GM23338 (cell line): ENCODE measurements around the gene MAP7D1. TPM values are rescaled to one million over a fixed set of nuclear protein-coding genes. Genes with fewer than 3 reads are reported as not detected.

Source experiments
- ATAC-seq: fragments of 200-7000 bp; cut with Tn5 transposase; 3 replicates; pipeline ENCODE4 v1.9.1; 2020
- DNase-seq: peaks from one replicate; pipeline ENCODE4 v3.0.0-alpha.2; 2015; ENCODE audit warnings: low spot score
- H2AFZ ChIP-seq: fragments of 200-600 bp; sonication (generic); 2 replicates; pipeline ENCODE4 v1.8.0; 2016; ENCODE audit warnings: antibody characterized with exemption, mild to moderate bottlenecking, moderate library complexity
- H3F3A ChIP-seq: fragments of 200-600 bp; sonication (generic); replicated peaks from 2 replicates; pipeline ENCODE4 v1.8.0; 2017; ENCODE audit warnings: antibody characterized with exemption, mixed run types, low read depth
- H3K27ac ChIP-seq: fragments of 200-600 bp; sonication (generic); 2 replicates; pipeline ENCODE4 v1.6.1; 2016; ENCODE audit warnings: low read depth
- H3K27me3 ChIP-seq: fragments of 200-600 bp; sonication (generic); 2 replicates; pipeline ENCODE4 v1.8.0; 2016; ENCODE audit warnings: mild to moderate bottlenecking, mixed run types, moderate library complexity; ENCODE audit not compliant: insufficient read depth
- H3K36me3 ChIP-seq: fragments of 200-600 bp; sonication (generic); 2 replicates; pipeline ENCODE4 v1.8.0; 2016; ENCODE audit warnings: mild to moderate bottlenecking; ENCODE audit not compliant: insufficient read depth
- H3K4me1 ChIP-seq: fragments of 200-600 bp; sonication (generic); 2 replicates; pipeline ENCODE4 v1.8.0; 2016; ENCODE audit warnings: mild to moderate bottlenecking, moderate library complexity; ENCODE audit not compliant: insufficient read depth
- H3K4me2 ChIP-seq: fragments of 200-600 bp; sonication (generic); 2 replicates; pipeline ENCODE4 v1.7.1; 2017; ENCODE audit warnings: mixed run types
- H3K4me3 ChIP-seq: fragments of 200-600 bp; sonication (generic); 2 replicates; pipeline ENCODE4 v1.6.1; 2016; ENCODE audit warnings: mixed run types
- H3K79me2 ChIP-seq: fragments of 200-600 bp; sonication (generic); replicated peaks from 2 replicates; pipeline ENCODE4 v1.8.0; 2017; ENCODE audit warnings: mild to moderate bottlenecking; ENCODE audit not compliant: insufficient read depth
- H3K9me2 ChIP-seq: fragments of 200-600 bp; sonication (generic); 2 replicates; pipeline ENCODE4 v1.8.0; 2017; ENCODE audit not compliant: insufficient read depth
- H4K20me1 ChIP-seq: fragments of 200-600 bp; sonication (generic); replicated peaks from 2 replicates; pipeline ENCODE4 v1.8.0; 2017; ENCODE audit warnings: mild to moderate bottlenecking; ENCODE audit not compliant: insufficient read depth
- H3K27ac Mint-ChIP-seq: 2 replicates; pipeline ENCODE4 v1.8.0; 2020; ENCODE audit warnings: inconsistent platforms, mild to moderate bottlenecking, moderate library complexity, mixed read lengths
- H3K27me3 Mint-ChIP-seq: 3 replicates; pipeline ENCODE4 v1.8.0; 2022; ENCODE audit warnings: low read depth, mild to moderate bottlenecking, moderate library complexity, mixed read lengths, inconsistent platforms; ENCODE audit not compliant: insufficient read depth, poor library complexity
- H3K36me3 Mint-ChIP-seq: 3 replicates; pipeline ENCODE4 v1.8.0; 2021; ENCODE audit warnings: low read depth, mild to moderate bottlenecking, inconsistent platforms, moderate library complexity, mixed read lengths
- H3K4me1 Mint-ChIP-seq: 3 replicates; pipeline ENCODE4 v1.8.0; 2020; ENCODE audit warnings: mild to moderate bottlenecking, inconsistent platforms, mixed read lengths
- H3K4me3 Mint-ChIP-seq: 3 replicates; pipeline ENCODE4 v1.8.0; 2021; ENCODE audit warnings: moderate library complexity, mild to moderate bottlenecking, inconsistent platforms, mixed read lengths
- H3K9me3 Mint-ChIP-seq: 3 replicates; pipeline ENCODE4 v1.8.0; 2020; ENCODE audit warnings: moderate library complexity, mild to moderate bottlenecking, inconsistent platforms, mixed read lengths
- EZH2 ChIP-seq: fragments of 200-600 bp; sonication (generic); IDR thresholded peaks from one replicate; pipeline ENCODE4 v1.8.0; 2017; ENCODE audit warnings: antibody characterized with exemption, mild to moderate bottlenecking, low read depth; ENCODE audit not compliant: unreplicated experiment
- JUNB ChIP-seq: IDR thresholded peaks from one replicate; pipeline ENCODE4 v1.6.1; 2016; ENCODE audit warnings: antibody characterized with exemption; ENCODE audit not compliant: unreplicated experiment
- NANOG ChIP-seq: IDR thresholded peaks from 2 replicates; pipeline ENCODE4 v1.6.1; 2016; ENCODE audit warnings: antibody characterized with exemption, borderline replicate concordance
- ZNF331 ChIP-seq: fragments of 250-450 bp; sonication (Bioruptor Pico); IDR thresholded peaks from 2 replicates; pipeline ENCODE4 v1.5.0; 2020; ENCODE audit warnings: low read depth, mild to moderate bottlenecking, moderate library complexity
- polyA plus RNA-seq: library from polyadenylated mRNA; unstranded; fragments of >200 nt; fragmentation: Nextera tagmentation; extraction: Ambion mirVana; gene quantifications from 2 replicates; pipeline ENCODE4 v1.2.1, GENCODE V29; 2016
- total RNA-seq: library from RNA; depleted of rRNA; stranded (reverse); fragments of >200 nt; shearing (Covaris generic); gene quantifications from 2 replicates; pipeline ENCODE4 v1.2.3, GENCODE V29; 2014
- TF ChIP-seq, protein P1 (sequence below): fragments of 250-450 bp; sonication (Bioruptor Pico); IDR thresholded peaks from 2 replicates; pipeline ENCODE4 v1.5.0; 2020; ENCODE audit warnings: mild to moderate bottlenecking, moderate library complexity
- TF ChIP-seq, protein P2 (sequence below): IDR thresholded peaks from 2 replicates; pipeline ENCODE4 v1.6.1; 2016; ENCODE audit warnings: antibody characterized with exemption

The MAP7D1 gene
- total and polyA plus RNA-seq, 2 experiments from 2014 or later = 13.8 to 59.8 TPM

DNA sequence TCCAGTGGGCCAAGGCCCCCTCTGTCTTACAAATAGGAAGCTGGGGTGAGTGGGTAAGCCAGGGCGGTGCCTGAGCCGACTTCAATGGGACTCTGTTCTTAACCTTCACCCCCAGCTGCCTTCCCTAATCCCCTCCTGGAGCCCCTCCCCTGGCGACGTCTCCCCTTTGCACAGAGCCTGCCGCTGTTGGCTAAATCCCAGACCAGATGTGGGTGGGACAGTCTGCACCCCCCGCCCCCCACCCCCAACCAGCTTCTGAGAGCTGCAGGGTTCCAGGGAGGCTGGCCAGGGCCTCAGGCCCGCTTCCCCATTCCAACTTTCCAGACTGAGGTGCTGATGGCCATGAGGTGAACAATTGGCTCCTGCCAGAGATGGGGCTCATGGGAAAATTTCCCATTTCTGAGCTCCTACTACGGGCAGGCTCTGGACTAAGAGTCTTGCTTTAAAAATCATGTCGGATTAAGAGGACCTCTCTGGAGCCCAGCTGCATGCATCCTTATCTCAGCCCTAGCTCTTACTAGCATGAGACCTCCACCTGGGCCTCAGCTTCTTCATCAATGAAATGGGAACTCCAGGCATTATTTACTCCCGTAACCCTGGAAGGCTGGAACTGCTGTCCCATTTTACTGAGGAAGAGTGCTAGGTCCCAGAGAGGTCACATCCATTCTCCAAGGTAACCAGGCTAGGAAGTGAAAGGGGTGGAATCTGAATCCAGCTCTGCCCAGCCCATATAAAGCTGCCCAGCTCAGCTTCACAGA lies 37.3 kb upstream of the MAP7D1 start (continued):
- TF ChIP-seq, protein P1, sequence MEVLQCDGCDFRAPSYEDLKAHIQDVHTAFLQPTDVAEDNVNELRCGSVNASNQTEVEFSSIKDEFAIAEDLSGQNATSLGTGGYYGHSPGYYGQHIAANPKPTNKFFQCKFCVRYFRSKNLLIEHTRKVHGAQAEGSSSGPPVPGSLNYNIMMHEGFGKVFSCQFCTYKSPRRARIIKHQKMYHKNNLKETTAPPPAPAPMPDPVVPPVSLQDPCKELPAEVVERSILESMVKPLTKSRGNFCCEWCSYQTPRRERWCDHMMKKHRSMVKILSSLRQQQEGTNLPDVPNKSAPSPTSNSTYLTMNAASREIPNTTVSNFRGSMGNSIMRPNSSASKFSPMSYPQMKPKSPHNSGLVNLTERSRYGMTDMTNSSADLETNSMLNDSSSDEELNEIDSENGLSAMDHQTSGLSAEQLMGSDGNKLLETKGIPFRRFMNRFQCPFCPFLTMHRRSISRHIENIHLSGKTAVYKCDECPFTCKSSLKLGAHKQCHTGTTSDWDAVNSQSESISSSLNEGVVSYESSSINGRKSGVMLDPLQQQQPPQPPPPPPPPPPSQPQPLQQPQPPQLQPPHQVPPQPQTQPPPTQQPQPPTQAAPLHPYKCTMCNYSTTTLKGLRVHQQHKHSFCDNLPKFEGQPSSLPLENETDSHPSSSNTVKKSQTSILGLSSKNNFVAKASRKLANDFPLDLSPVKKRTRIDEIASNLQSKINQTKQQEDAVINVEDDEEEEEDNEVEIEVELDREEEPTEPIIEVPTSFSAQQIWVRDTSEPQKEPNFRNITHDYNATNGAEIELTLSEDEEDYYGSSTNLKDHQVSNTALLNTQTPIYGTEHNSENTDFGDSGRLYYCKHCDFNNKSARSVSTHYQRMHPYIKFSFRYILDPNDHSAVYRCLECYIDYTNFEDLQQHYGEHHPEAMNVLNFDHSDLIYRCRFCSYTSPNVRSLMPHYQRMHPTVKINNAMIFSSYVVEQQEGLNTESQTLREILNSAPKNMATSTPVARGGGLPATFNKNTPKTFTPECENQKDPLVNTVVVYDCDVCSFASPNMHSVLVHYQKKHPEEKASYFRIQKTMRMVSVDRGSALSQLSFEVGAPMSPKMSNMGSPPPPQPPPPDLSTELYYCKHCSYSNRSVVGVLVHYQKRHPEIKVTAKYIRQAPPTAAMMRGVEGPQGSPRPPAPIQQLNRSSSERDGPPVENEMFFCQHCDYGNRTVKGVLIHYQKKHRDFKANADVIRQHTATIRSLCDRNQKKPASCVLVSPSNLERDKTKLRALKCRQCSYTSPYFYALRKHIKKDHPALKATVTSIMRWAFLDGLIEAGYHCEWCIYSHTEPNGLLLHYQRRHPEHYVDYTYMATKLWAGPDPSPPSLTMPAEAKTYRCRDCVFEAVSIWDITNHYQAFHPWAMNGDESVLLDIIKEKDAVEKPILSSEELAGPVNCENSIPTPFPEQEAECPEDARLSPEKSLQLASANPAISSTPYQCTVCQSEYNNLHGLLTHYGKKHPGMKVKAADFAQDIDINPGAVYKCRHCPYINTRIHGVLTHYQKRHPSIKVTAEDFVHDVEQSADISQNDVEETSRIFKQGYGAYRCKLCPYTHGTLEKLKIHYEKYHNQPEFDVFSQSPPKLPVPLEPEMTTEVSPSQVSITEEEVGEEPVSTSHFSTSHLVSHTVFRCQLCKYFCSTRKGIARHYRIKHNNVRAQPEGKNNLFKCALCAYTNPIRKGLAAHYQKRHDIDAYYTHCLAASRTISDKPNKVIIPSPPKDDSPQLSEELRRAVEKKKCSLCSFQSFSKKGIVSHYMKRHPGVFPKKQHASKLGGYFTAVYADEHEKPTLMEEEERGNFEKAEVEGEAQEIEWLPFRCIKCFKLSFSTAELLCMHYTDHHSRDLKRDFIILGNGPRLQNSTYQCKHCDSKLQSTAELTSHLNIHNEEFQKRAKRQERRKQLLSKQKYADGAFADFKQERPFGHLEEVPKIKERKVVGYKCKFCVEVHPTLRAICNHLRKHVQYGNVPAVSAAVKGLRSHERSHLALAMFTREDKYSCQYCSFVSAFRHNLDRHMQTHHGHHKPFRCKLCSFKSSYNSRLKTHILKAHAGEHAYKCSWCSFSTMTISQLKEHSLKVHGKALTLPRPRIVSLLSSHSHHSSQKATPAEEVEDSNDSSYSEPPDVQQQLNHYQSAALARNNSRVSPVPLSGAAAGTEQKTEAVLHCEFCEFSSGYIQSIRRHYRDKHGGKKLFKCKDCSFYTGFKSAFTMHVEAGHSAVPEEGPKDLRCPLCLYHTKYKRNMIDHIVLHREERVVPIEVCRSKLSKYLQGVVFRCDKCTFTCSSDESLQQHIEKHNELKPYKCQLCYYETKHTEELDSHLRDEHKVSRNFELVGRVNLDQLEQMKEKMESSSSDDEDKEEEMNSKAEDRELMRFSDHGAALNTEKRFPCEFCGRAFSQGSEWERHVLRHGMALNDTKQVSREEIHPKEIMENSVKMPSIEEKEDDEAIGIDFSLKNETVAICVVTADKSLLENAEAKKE (CRISPR knock-in tag) = no peak
- TF ChIP-seq EZH2 (no peak), ZNF331 (no peak), JUNB (no peak)
- TF ChIP-seq, protein P2, sequence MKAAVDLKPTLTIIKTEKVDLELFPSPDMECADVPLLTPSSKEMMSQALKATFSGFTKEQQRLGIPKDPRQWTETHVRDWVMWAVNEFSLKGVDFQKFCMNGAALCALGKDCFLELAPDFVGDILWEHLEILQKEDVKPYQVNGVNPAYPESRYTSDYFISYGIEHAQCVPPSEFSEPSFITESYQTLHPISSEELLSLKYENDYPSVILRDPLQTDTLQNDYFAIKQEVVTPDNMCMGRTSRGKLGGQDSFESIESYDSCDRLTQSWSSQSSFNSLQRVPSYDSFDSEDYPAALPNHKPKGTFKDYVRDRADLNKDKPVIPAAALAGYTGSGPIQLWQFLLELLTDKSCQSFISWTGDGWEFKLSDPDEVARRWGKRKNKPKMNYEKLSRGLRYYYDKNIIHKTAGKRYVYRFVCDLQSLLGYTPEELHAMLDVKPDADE = no peak

DNA sequence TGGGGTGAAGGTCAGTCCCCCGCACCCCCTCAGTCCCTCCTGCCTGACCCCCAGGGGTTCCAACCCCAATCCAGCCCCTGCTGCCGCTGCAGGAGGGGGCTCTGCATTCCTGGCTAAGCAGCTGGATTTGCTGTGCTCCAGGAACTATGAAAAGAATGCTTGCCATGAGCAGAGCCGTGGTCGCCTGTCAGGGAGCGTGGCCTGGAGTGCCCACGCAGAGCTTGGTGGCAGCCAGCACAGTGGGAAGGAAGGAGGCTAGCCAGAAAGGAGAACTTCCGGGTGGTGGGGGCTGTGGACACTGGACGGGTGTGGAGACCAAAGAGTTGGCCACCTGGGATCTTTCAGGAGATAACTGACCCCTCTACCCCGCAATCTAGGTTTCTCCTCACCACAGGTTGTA lies 36.5 kb upstream of the MAP7D1 start:
- H3K9me2 ChIP-seq = no peaks in the 10 kb centered on the region
- Mint-ChIP-seq H3K4me1 (peaks cover 6% of the 10 kb centered on the region), H3K36me3 (no peaks in the 10 kb centered on the region), H3K27me3 (peaks cover 24% of the 10 kb centered on the region), H3K27ac (no peak overlapping the region), H3K9me3 (no peaks in the 10 kb centered on the region), H3K4me3 (no peak overlapping the region)
- no peaks in the 10 kb centered on the region for H4K20me1 ChIP-seq
- no peak overlapping the region for H3K4me3 ChIP-seq
- no peaks in the 10 kb centered on the region; the same call in 1 of the 2 replicates for H3K4me1 ChIP-seq
- no peaks in the 10 kb centered on the region for H3F3A ChIP-seq
- no peak overlapping the region for H3K27ac ChIP-seq
- DNase-seq (no peak), ATAC-seq (no peak)
- no peak overlapping the region for H2AFZ ChIP-seq
- peaks cover 23% of the 10 kb centered on the region for H3K27me3 ChIP-seq
- no peaks in the 10 kb centered on the region for H3K36me3 ChIP-seq
- no peak for TF ChIP-seq NANOG
- TF ChIP-seq, protein P2 = no peak
- no peaks in the 10 kb centered on the region for H3K79me2 ChIP-seq
- no peak overlapping the region for H3K4me2 ChIP-seq
